HepG2 (cell line): ENCODE data around the gene BPHL. TPM values are rescaled to one million over a fixed set of nuclear protein-coding genes. Genes with fewer than 3 reads are reported as not detected.

Source experiments
- ATAC-seq: fragments of 200-7000 bp; cut with Tn5 transposase; 3 replicates; pipeline ENCODE4 v1.9.1; 2020; ENCODE audit warnings: mild to moderate bottlenecking, moderate library complexity
- BruUV-seq: library from RNA; stranded (reverse); fragments of 400-500 nt; replicated peaks from 2 replicates; lab custom pipeline; 2021; lab: Mats Ljungman, UMichigan
- CTCF ChIA-PET: fragments of 300-600 bp; formaldehyde crosslinking; extraction: SDS; loops from one replicate; lab custom pipeline; 2021; ENCODE audit warnings: low total read pairs, inconsistent platforms, low intra/inter-chr PET ratio; lab: Yijun Ruan, JAX
- POLR2A ChIA-PET: fragments of 350-600 bp; sonication (Branson Sonifier 250); formaldehyde crosslinking; loops from one replicate; lab custom pipeline; 2020; ENCODE audit warnings: antibody characterized with exemption, inconsistent platforms; lab: Yijun Ruan, JAX
- DNase-seq: peaks from one replicate; pipeline ENCODE4 v3.0.0-alpha.2; 2015; ENCODE audit warnings: low spot score
- FAIRE-seq: peaks from 3 replicates; lab custom pipeline; 2011; peaks lifted over from hg19 to GRCh38; lab: Jason Lieb, UNC
- H2AFZ ChIP-seq: one replicate; pipeline ENCODE4 v1.6.1; 2011; ENCODE audit warnings: low read length, inconsistent platforms
- H3K27ac ChIP-seq: fragments of 300-600 bp; 3 replicates; pipeline ENCODE4 v1.8.0; 2011; ENCODE audit warnings: mixed run types, mild to moderate bottlenecking, mixed read lengths, low read length, inconsistent platforms; ENCODE audit not compliant: insufficient read depth; ENCODE audit errors: extremely low read length
- H3K27me3 ChIP-seq, 2 experiments: fragments of 200-600 bp in 1 of 2; 2 replicates in 1 of 2; 3 replicates in 1 of 2; pipeline versions ENCODE4 v1.6.0 to v1.8.0; 2011; ENCODE audit warnings: low read length in 2 of 2, mild to moderate bottlenecking in 2 of 2, moderate library complexity in 2 of 2, inconsistent platforms in 1 of 2; ENCODE audit not compliant: insufficient read depth in 2 of 2, control insufficient read depth in 1 of 2
- H3K36me3 ChIP-seq, 2 experiments: fragments of 200-600 bp in 1 of 2; replicated peaks in 1 of 2; 2 replicates in 1 of 2; 3 replicates in 1 of 2; pipeline versions ENCODE4 v1.5.1 to v1.8.0; 2011; ENCODE audit warnings: low read length in 2 of 2, inconsistent platforms in 1 of 2; ENCODE audit not compliant: insufficient read depth in 2 of 2, control insufficient read depth in 1 of 2
- H3K4me1 ChIP-seq: 2 replicates; pipeline ENCODE4 v1.5.1; 2012; ENCODE audit warnings: low read length, inconsistent platforms; ENCODE audit not compliant: insufficient read depth
- H3K4me2 ChIP-seq: 2 replicates; pipeline ENCODE4 v1.6.0; 2011; ENCODE audit warnings: low read depth, low read length, inconsistent platforms
- H3K4me3 ChIP-seq, 3 experiments: fragments of 200-600 bp in 1 of 3; sonication (generic), shearing (Covaris generic) in 1 of 3; replicated peaks in 1 of 3; 2 replicates each; pipeline ENCODE4 v1.5.1; 2011 to 2016; ENCODE audit warnings: low read length in 3 of 3, inconsistent platforms in 2 of 3, low read depth in 2 of 3, mild to moderate bottlenecking in 2 of 3, control low read depth in 1 of 3, mixed read lengths in 1 of 3; ENCODE audit not compliant: insufficient read depth in 1 of 3
- H3K79me2 ChIP-seq: one replicate; pipeline ENCODE4 v1.6.1; 2011; ENCODE audit warnings: low read length, inconsistent platforms; ENCODE audit not compliant: insufficient read depth
- H3K9ac ChIP-seq: 2 replicates; pipeline ENCODE4 v1.6.0; 2011; ENCODE audit warnings: mild to moderate bottlenecking, low read depth, low read length, inconsistent platforms; ENCODE audit not compliant: insufficient read depth
- H3K9me3 ChIP-seq: 2 replicates; pipeline ENCODE4 v1.5.1; 2012; ENCODE audit warnings: mild to moderate bottlenecking, low read length
- H4K20me1 ChIP-seq: 2 replicates; pipeline ENCODE4 v1.6.0; 2011; ENCODE audit warnings: inconsistent platforms, mild to moderate bottlenecking, low read length, moderate library complexity; ENCODE audit not compliant: insufficient read depth
- CEBPG ChIP-seq: IDR thresholded peaks from 2 replicates; pipeline ENCODE4 v1.6.1; 2016
- FOXC1 ChIP-seq: sonication (generic); formaldehyde crosslinking; IDR thresholded peaks from 2 replicates; pipeline ENCODE4 v1.8.0; 2022; ENCODE audit warnings: mild to moderate bottlenecking, missing genetic modification reagents, borderline replicate concordance
- GTF3A ChIP-seq: sonication (generic); formaldehyde crosslinking; conservative IDR thresholded peaks from 2 replicates; pipeline ENCODE4 v1.4.0; 2020; ENCODE audit warnings: mild to moderate bottlenecking, missing genetic modification reagents
- HNF4G ChIP-seq, 2 experiments: sonication (generic) in 1 of 2; formaldehyde crosslinking in 1 of 2; IDR thresholded peaks; 2 replicates each; pipeline versions ENCODE4 v1.4.0 to v1.6.1; 2011 to 2020; ENCODE audit warnings: borderline replicate concordance in 2 of 2, low read depth in 2 of 2, mild to moderate bottlenecking in 2 of 2, low read length in 1 of 2, missing genetic modification reagents in 1 of 2, moderate library complexity in 1 of 2
- MAFK ChIP-seq, 2 experiments: IDR thresholded peaks in 1 of 2; conservative IDR thresholded peaks in 1 of 2; 2 replicates each; pipeline ENCODE4 v1.6.1; 2011; ENCODE audit warnings: improper control_type of control experiment in 2 of 2, low read length in 2 of 2
- MED1 ChIP-seq: sonication (generic); formaldehyde crosslinking; IDR thresholded peaks from 2 replicates; pipeline ENCODE4 v1.4.0; 2020; ENCODE audit warnings: missing genetic modification reagents
- REXO4 ChIP-seq: sonication (generic); formaldehyde crosslinking; IDR thresholded peaks from 2 replicates; pipeline ENCODE4 v1.8.0; 2022; ENCODE audit warnings: missing genetic modification reagents, mild to moderate bottlenecking, borderline replicate concordance
- ZNF24 ChIP-seq: fragments of 450-650 bp; IDR thresholded peaks from 2 replicates; pipeline ENCODE4 v1.6.1; 2017; ENCODE audit warnings: antibody characterized with exemption, mild to moderate bottlenecking
- ZNF329 ChIP-seq: sonication (generic); formaldehyde crosslinking; IDR thresholded peaks from 2 replicates; pipeline ENCODE4 v1.9.0; 2021; ENCODE audit warnings: low read depth, mild to moderate bottlenecking, missing genetic modification reagents
- ZNF354B ChIP-seq: sonication (generic); formaldehyde crosslinking; IDR thresholded peaks from 2 replicates; pipeline ENCODE4 v1.8.0; 2022; ENCODE audit warnings: mild to moderate bottlenecking, missing genetic modification reagents
- ZNF629 ChIP-seq: sonication (generic); formaldehyde crosslinking; conservative IDR thresholded peaks from 2 replicates; pipeline ENCODE4 v1.5.0; 2020; ENCODE audit warnings: missing genetic modification reagents
- WGBS: methylation state at CpG from one replicate; pipeline ENCODE4 v1.1.6; 2017; ENCODE audit warnings: low lambda C conversion rate; 5-methylcytosine and 5-hydroxymethylcytosine counted together
- in situ Hi-C: cut with HindIII; loops from 2 replicates; pipeline ENCODE4 v1.10.0; 2017; ENCODE audit warnings: low pct_unique_long_range_greater_than_20kb; ENCODE audit not compliant: extremely low pct_ligation_motif_present
- intact Hi-C: fragments of 100-400 bp; cut with micrococcal nuclease; formaldehyde crosslinking; loops from one replicate; pipeline ENCODE4 v1.10.0; 2022; ENCODE audit not compliant: unreplicated experiment
- polyA plus RNA-seq, 8 experiments: library from polyadenylated mRNA; depleted of rRNA in 3 of 8; stranded (reverse) in 7 of 8; unstranded in 1 of 8; fragments of >200 nt; fragmentation: Illumina TruSeq in 4 of 8; extraction: Trizol in 4 of 8; gene quantifications; 2 replicates each; pipeline versions ENCODE4 v1.2.1 to v1.2.3, GENCODE V29; 2011 to 2016; ENCODE audit warnings: low read depth in 4 of 8, missing spikeins in 1 of 8, mixed read lengths in 1 of 8; ENCODE audit not compliant: insufficient read depth in 1 of 8
- total RNA-seq, 5 experiments: library from RNA; depleted of rRNA; stranded (reverse); fragments of >200 nt; fragmentation: Illumina TruSeq; extraction: Trizol; gene quantifications; 2 replicates each; pipeline ENCODE4 v1.2.3, GENCODE V29; 2016; ENCODE audit warnings: low read depth in 1 of 5
- TF ChIP-seq, protein P1 (sequence below): sonication (generic); IDR thresholded peaks from 2 replicates; pipeline ENCODE4 v1.6.1; 2016; ENCODE audit warnings: low read depth, borderline replicate concordance

BPHL gene
- total and polyA plus RNA-seq, 2 of the 13 experiments (the other 11 are each of a cell fraction or from before 2014, with no cell fraction given), result 37.8 to 39.5 TPM

DNA sequence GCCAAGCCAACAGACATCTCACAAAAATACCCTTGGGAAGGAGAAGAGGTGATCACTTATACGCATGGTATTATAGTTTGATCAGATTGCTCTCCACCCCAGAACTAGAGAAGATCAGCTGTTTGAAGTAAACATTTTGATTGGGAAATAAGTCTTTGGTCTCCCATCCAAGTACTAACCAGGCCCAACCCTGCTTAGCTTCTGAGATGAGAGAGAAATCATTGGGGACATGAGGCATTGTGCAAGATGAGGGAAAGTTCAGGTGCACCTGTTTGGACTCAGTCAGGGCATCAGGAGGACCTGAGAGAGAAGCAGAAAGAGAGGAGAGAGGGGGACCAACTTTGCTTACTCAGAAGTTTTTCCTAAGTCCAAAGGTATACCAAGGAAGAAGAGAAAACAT lies 38.8 kb upstream of the BPHL start:
- CTCF ChIA-PET, result no interaction called here
- 0 out of 2 replicates have a peak, but pooled peaks have one; percentile 6 for TF ChIP-seq HNF4G (IDR thresholded peaks at IDR 0.05; ENCODE audit: borderline replicate concordance, low read depth, low read length)
- TF ChIP-seq HNF4G (CRISPR knock-in tag; IDR thresholded peaks at IDR 0.05; ENCODE audit: borderline replicate concordance, low read depth), result no peak
- TF ChIP-seq ZNF329, result no peak
- TF ChIP-seq ZNF24, result no peak
- TF ChIP-seq ZNF354B (CRISPR knock-in tag), result no peak
- no peak for TF ChIP-seq REXO4 (CRISPR knock-in tag)
- TF ChIP-seq CEBPG, result peak; percentile 81
- no peak for TF ChIP-seq FOXC1 (CRISPR knock-in tag)
- TF ChIP-seq ZNF629 (CRISPR knock-in tag), result peak; percentile 84
- peak; percentile 100 for TF ChIP-seq GTF3A (CRISPR knock-in tag)
- TF ChIP-seq, protein P1, sequence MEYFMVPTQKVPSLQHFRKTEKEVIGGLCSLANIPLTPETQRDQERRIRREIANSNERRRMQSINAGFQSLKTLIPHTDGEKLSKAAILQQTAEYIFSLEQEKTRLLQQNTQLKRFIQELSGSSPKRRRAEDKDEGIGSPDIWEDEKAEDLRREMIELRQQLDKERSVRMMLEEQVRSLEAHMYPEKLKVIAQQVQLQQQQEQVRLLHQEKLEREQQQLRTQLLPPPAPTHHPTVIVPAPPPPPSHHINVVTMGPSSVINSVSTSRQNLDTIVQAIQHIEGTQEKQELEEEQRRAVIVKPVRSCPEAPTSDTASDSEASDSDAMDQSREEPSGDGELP, result 0 out of 2 replicates have a peak, but pooled peaks have one; percentile 20
- peak in 1 of 2 experiments; percentile 15; a peak in 1 of 4 replicates for TF ChIP-seq MAFK (conservative IDR thresholded peaks at IDR 0.05 in 1 of 2, IDR thresholded peaks at IDR 0.05 in 1 of 2; ENCODE audit: low read length in 2 of 2)
- no peak for TF ChIP-seq MED1 (CRISPR knock-in tag)
- TF ChIP-seq, all 625 proteins: peak for 6
- H4K20me1 ChIP-seq, result no peaks in the 10 kb centered on the region
- no peaks in the 10 kb centered on the region for H3K27me3 ChIP-seq
- H3K9ac ChIP-seq, result no peak overlapping the region
- H3K79me2 ChIP-seq, result peaks cover 21% of the 10 kb centered on the region
- no peak overlapping the region for H2AFZ ChIP-seq
- H3K36me3 ChIP-seq, result peaks cover 26 to 73% of the 10 kb centered on the region in 2 experiments
- H3K4me2 ChIP-seq, result no peak overlapping the region
- ATAC-seq (no peak), FAIRE-seq (no peak), DNase-seq (no peak)
- intact Hi-C loops (no loop called here), in situ Hi-C loops (no loop called here)
- H3K9me3 ChIP-seq, result no peaks in the 10 kb centered on the region
- H3K4me3 ChIP-seq, result no peak overlapping the region
- POLR2A ChIA-PET, result no interaction called here
- peaks cover 17% of the 10 kb centered on the region for H3K4me1 ChIP-seq
- no TSS peak for BruUV-seq
- H3K27ac ChIP-seq, result no peak overlapping the region
- WGBS, result 97% methylated on average over 1 of the region's 1 CpG
